ENCODE results near the gene FBXO9. TPM values are rescaled to one million over a fixed set of nuclear protein-coding genes. Genes with fewer than 3 reads are reported as not detected.

The FBXO9 gene
- total RNA-seq, 1 donor from 2014 or later, result 80.2 TPM

DNA sequence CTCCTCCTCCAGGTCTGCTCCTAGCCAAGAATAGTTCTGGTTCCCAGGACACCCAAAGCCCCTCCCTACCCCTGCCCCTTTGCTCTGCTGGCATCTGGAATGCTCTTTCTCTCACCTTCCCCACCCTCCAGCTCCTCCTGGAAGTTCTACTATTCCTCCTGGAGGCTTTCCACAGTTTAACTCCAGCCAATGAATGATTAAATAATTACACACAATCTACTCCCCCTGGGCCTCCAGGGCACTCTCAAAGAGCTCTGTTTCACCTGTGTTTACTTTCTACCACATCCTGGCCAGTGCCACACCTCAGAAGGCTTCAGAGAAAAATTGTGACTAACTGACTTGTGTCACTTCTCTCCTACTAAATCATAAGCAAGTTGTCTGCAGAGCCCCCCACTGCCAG lies 47.2 kb downstream of the FBXO9 start:
- H3K9me3 ChIP-seq (ENCODE audit: insufficient read depth, low read depth, low read length), result no peaks in the 10 kb centered on the region
- H3K4me3 Mint-ChIP-seq (ENCODE audit: unreplicated experiment), result no peak overlapping the region
- no peak overlapping the region for H3K4me2 ChIP-seq (ENCODE audit: low read length)
- no peak overlapping the region for H3K27ac ChIP-seq (ENCODE audit: low read depth, low read length)
- no peak overlapping the region for H3K4me3 ChIP-seq (ENCODE audit: insufficient read depth, low read depth, low read length)
- H3K9ac ChIP-seq (ENCODE audit: low read length), result no peak overlapping the region
- no peaks in the 10 kb centered on the region for H3K36me3 ChIP-seq (ENCODE audit: insufficient read depth, low read length)
- H3K36me3 Mint-ChIP-seq (ENCODE audit: low read depth, unreplicated experiment), result no peaks in the 10 kb centered on the region
- H3K9me3 Mint-ChIP-seq (ENCODE audit: unreplicated experiment), result peaks cover 10% of the 10 kb centered on the region
- H3K4me1 ChIP-seq (ENCODE audit: insufficient read depth, low read length), result no peaks in the 10 kb centered on the region
- DNase-seq (ENCODE audit: low read depth) (no peak), FAIRE-seq (no peak)
- no peaks in the 10 kb centered on the region for H3K79me2 ChIP-seq (ENCODE audit: insufficient read depth, low read length)
- no peaks in the 10 kb centered on the region for H3K4me1 Mint-ChIP-seq (ENCODE audit: low read depth, unreplicated experiment)
- TF ChIP-seq EZH2 (IDR thresholded peaks at IDR 0.05; ENCODE audit: insufficient read depth, low read length), result no peak
- TF ChIP-seq, protein P1, sequence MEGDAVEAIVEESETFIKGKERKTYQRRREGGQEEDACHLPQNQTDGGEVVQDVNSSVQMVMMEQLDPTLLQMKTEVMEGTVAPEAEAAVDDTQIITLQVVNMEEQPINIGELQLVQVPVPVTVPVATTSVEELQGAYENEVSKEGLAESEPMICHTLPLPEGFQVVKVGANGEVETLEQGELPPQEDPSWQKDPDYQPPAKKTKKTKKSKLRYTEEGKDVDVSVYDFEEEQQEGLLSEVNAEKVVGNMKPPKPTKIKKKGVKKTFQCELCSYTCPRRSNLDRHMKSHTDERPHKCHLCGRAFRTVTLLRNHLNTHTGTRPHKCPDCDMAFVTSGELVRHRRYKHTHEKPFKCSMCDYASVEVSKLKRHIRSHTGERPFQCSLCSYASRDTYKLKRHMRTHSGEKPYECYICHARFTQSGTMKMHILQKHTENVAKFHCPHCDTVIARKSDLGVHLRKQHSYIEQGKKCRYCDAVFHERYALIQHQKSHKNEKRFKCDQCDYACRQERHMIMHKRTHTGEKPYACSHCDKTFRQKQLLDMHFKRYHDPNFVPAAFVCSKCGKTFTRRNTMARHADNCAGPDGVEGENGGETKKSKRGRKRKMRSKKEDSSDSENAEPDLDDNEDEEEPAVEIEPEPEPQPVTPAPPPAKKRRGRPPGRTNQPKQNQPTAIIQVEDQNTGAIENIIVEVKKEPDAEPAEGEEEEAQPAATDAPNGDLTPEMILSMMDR (IDR thresholded peaks at IDR 0.05; ENCODE audit: insufficient read depth, low read depth, low read length), result no peak
- H3K27ac Mint-ChIP-seq (ENCODE audit: unreplicated experiment), result no peak overlapping the region
- no peaks in the 10 kb centered on the region for H3K27me3 Mint-ChIP-seq (ENCODE audit: low read depth, unreplicated experiment)
- H2AFZ ChIP-seq (ENCODE audit: low read depth, low read length), result no peak overlapping the region
- no peaks in the 10 kb centered on the region for H3K27me3 ChIP-seq (ENCODE audit: insufficient read depth, low read length)
- no peaks in the 10 kb centered on the region for H4K20me1 ChIP-seq (ENCODE audit: insufficient read depth, low read length)

DNA sequence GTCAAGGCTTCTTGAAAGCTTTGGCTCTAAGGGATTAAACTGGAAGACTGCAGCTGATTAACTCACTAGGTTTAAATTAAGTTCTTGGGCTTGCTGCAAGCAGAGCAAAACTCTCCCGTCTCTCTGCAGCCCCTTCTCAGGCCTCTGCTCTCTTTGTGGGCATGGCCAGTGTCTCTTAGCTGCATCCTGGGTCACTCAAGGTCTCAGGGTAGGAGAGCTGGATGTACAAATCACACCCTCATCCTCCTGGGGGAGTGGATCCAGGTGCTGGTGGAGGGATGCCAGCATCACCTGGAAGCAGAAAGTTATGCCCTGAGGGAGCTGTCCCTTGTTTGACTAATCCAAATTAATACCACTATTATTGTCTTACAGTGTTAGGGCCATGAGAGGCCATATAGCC lies 47.7 kb downstream of the FBXO9 start:
- H3K4me1 ChIP-seq (ENCODE audit: insufficient read depth, low read length), result no peaks in the 10 kb centered on the region
- H3K36me3 ChIP-seq (ENCODE audit: insufficient read depth, low read length), result no peaks in the 10 kb centered on the region
- DNase-seq (ENCODE audit: low read depth), result no peak
- no peak overlapping the region for H3K27ac ChIP-seq (ENCODE audit: low read depth, low read length)
- H3K27me3 ChIP-seq (ENCODE audit: insufficient read depth, low read length), result no peaks in the 10 kb centered on the region
- no peak overlapping the region for H3K4me3 Mint-ChIP-seq (ENCODE audit: unreplicated experiment)
- H3K79me2 ChIP-seq (ENCODE audit: insufficient read depth, low read length), result no peaks in the 10 kb centered on the region
- no peak for FAIRE-seq
- no peak overlapping the region for H3K4me3 ChIP-seq (ENCODE audit: insufficient read depth, low read depth, low read length)
- H3K9me3 Mint-ChIP-seq (ENCODE audit: unreplicated experiment), result peaks cover 10% of the 10 kb centered on the region
- H2AFZ ChIP-seq (ENCODE audit: low read depth, low read length), result no peak overlapping the region
- no peaks in the 10 kb centered on the region for H3K4me1 Mint-ChIP-seq (ENCODE audit: low read depth, unreplicated experiment)
- no peaks in the 10 kb centered on the region for H3K27me3 Mint-ChIP-seq (ENCODE audit: low read depth, unreplicated experiment)
- no peaks in the 10 kb centered on the region for H3K36me3 Mint-ChIP-seq (ENCODE audit: low read depth, unreplicated experiment)
- H3K27ac Mint-ChIP-seq (ENCODE audit: unreplicated experiment), result no peak overlapping the region
- no peak overlapping the region for H3K9ac ChIP-seq (ENCODE audit: low read length)
- H4K20me1 ChIP-seq (ENCODE audit: insufficient read depth, low read length), result no peaks in the 10 kb centered on the region
- H3K4me2 ChIP-seq (ENCODE audit: low read length), result no peak overlapping the region
- TF ChIP-seq, protein P1 (IDR thresholded peaks at IDR 0.05; ENCODE audit: insufficient read depth, low read depth, low read length), result no peak
- no peak for TF ChIP-seq EZH2 (IDR thresholded peaks at IDR 0.05; ENCODE audit: insufficient read depth, low read length)
- H3K9me3 ChIP-seq (ENCODE audit: insufficient read depth, low read depth, low read length), result no peaks in the 10 kb centered on the region

DNA sequence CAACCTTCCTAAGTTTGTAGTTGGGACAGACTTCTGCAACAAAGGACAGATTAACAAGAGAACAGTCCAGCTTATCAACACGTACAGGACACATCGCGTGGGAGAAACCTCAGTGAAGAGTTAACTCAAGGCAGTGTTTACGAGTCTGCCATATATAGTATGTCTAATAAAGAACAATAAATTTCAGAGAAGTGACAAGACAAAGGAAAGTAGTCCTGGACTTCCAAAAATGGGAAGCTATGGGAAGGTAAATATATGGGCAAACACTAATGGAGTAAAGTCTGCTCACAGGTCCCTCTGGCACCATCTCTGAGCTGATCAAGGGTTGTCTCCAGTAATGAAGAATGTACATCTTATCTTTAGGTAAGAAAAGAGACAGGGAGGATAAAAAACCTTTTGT lies 48.5 kb downstream of the FBXO9 start:
- no peaks in the 10 kb centered on the region for H3K4me1 Mint-ChIP-seq (ENCODE audit: low read depth, unreplicated experiment)
- Histone ChIP-seq H3K36me3 (ENCODE audit: insufficient read depth, low read length) (no peaks in the 10 kb centered on the region), H3K27me3 (ENCODE audit: insufficient read depth, low read length) (no peaks in the 10 kb centered on the region), H3K79me2 (ENCODE audit: insufficient read depth, low read length) (no peaks in the 10 kb centered on the region), H2AFZ (ENCODE audit: low read depth, low read length) (no peak overlapping the region), H3K4me3 (ENCODE audit: insufficient read depth, low read depth, low read length) (no peak overlapping the region), H4K20me1 (ENCODE audit: insufficient read depth, low read length) (no peaks in the 10 kb centered on the region), H3K4me1 (ENCODE audit: insufficient read depth, low read length) (no peaks in the 10 kb centered on the region), H3K27ac (ENCODE audit: low read depth, low read length) (no peak overlapping the region), H3K9ac (ENCODE audit: low read length) (no peak overlapping the region), H3K4me2 (ENCODE audit: low read length) (no peak overlapping the region), H3K9me3 (ENCODE audit: insufficient read depth, low read depth, low read length) (no peaks in the 10 kb centered on the region)
- TF ChIP-seq, protein P1 (IDR thresholded peaks at IDR 0.05; ENCODE audit: insufficient read depth, low read depth, low read length), result no peak
- TF ChIP-seq EZH2 (IDR thresholded peaks at IDR 0.05; ENCODE audit: insufficient read depth, low read length), result no peak
- FAIRE-seq (no peak), DNase-seq (ENCODE audit: low read depth) (no peak)
- H3K27ac Mint-ChIP-seq (ENCODE audit: unreplicated experiment), result no peak overlapping the region
- no peak overlapping the region for H3K4me3 Mint-ChIP-seq (ENCODE audit: unreplicated experiment)
- peaks cover 10% of the 10 kb centered on the region for H3K9me3 Mint-ChIP-seq (ENCODE audit: unreplicated experiment)
- no peaks in the 10 kb centered on the region for H3K36me3 Mint-ChIP-seq (ENCODE audit: low read depth, unreplicated experiment)
- no peaks in the 10 kb centered on the region for H3K27me3 Mint-ChIP-seq (ENCODE audit: low read depth, unreplicated experiment)
